ENCODE results near the gene PCOLCE2. TPM values are rescaled to one million over a fixed set of nuclear protein-coding genes. Genes with fewer than 3 reads are reported as not detected.

The PCOLCE2 gene
- total and polyA plus RNA-seq, 2 donors from 2014 or later = 1.9 to 59.0 TPM

DNA sequence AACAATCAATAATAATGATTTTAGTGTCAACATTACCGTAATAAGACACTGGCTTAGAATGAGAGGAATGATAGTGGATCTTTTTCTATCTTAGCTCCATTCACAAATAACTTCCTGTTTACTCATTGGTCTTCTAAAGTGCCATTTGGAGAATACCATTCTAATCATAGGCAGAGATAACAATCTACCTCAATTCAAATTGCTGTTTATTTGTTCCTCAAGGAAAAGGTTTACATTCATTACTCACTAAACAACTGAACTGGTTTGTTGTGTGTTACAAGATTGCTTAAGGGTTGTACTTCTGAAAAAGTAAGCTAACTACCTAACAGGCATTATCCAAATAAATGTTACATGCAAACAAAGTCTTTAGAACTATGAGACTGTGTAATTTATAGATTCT is 8.1 kb upstream of the PCOLCE2 start:
- TF ChIP-seq, protein P1, sequence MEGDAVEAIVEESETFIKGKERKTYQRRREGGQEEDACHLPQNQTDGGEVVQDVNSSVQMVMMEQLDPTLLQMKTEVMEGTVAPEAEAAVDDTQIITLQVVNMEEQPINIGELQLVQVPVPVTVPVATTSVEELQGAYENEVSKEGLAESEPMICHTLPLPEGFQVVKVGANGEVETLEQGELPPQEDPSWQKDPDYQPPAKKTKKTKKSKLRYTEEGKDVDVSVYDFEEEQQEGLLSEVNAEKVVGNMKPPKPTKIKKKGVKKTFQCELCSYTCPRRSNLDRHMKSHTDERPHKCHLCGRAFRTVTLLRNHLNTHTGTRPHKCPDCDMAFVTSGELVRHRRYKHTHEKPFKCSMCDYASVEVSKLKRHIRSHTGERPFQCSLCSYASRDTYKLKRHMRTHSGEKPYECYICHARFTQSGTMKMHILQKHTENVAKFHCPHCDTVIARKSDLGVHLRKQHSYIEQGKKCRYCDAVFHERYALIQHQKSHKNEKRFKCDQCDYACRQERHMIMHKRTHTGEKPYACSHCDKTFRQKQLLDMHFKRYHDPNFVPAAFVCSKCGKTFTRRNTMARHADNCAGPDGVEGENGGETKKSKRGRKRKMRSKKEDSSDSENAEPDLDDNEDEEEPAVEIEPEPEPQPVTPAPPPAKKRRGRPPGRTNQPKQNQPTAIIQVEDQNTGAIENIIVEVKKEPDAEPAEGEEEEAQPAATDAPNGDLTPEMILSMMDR (IDR thresholded peaks at IDR 0.05; ENCODE audit: borderline replicate concordance, extremely low read depth, insufficient read depth) = no peak
- intact Hi-C loops (cut with DNase I) = no loop called here
- Histone ChIP-seq H3K4me3 (ENCODE audit: low read length in 3 of 3) (no peak overlapping the region), H3K9ac (ENCODE audit: low read length in 3 of 3) (no peak overlapping the region), H3K27me3 (ENCODE audit: control insufficient read depth, insufficient read depth, low read length) (no peaks in the 10 kb centered on the region), H3K9me3 (ENCODE audit: control insufficient read depth in 2 of 3, insufficient read depth in 1 of 3, low read length in 3 of 3) (no peaks in the 10 kb centered on the region), H3K4me1 (ENCODE audit: control insufficient read depth in 2 of 3, insufficient read depth in 2 of 3, low read depth in 1 of 3, low read length in 3 of 3) (no peaks in the 10 kb centered on the region), H3K36me3 (ENCODE audit: control insufficient read depth in 2 of 3, insufficient read depth in 3 of 3, low read length in 3 of 3) (no peaks in the 10 kb centered on the region), H3K27ac (ENCODE audit: low read depth in 2 of 2, low read length in 2 of 2) (no peak overlapping the region)
- FAIRE-seq (no peak), DNase-seq (no peak)

DNA sequence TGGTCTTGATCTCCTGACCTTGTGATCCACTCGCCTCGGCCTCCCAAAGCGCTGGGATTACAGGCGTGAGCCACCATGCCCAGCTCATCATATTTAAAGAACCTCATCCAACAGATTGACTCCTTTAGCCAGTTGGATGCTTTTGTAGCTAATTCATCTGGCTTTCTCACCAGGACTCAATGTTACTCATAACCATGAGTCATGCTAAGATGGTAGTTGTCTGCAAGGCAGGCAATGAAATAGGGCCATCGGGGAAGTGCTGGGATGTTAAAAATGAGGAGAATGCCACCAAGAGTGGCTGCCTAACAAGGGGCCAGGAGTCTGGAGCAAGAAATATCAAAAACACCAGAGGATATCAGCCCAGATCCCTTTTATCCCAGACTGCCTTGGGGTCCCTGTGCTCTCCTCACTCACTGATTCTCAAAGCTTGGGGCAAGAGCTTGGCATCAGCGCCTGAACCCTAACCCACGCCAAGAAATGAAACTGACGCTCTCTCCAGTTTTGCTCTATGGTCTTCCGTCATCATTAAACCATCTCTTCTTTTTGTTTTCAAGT is 7.4 kb upstream of the PCOLCE2 start:
- no peaks in the 10 kb centered on the region for H3K27me3 ChIP-seq (ENCODE audit: control insufficient read depth, insufficient read depth, low read length)
- no peak overlapping the region for H3K9ac ChIP-seq (ENCODE audit: low read length in 3 of 3)
- TF ChIP-seq, protein P1 (IDR thresholded peaks at IDR 0.05; ENCODE audit: borderline replicate concordance, extremely low read depth, insufficient read depth) = no peak
- FAIRE-seq = no peak
- no peaks in the 10 kb centered on the region for H3K36me3 ChIP-seq (ENCODE audit: control insufficient read depth in 2 of 3, insufficient read depth in 3 of 3, low read length in 3 of 3)
- no peaks in the 10 kb centered on the region for H3K9me3 ChIP-seq (ENCODE audit: control insufficient read depth in 2 of 3, insufficient read depth in 1 of 3, low read length in 3 of 3)
- H3K27ac ChIP-seq (ENCODE audit: low read depth in 2 of 2, low read length in 2 of 2) = no peak overlapping the region
- intact Hi-C loops (cut with DNase I) = no loop called here
- H3K4me3 ChIP-seq (ENCODE audit: low read length in 3 of 3) = no peak overlapping the region
- no peak for DNase-seq
- no peaks in the 10 kb centered on the region for H3K4me1 ChIP-seq (ENCODE audit: control insufficient read depth in 2 of 3, insufficient read depth in 2 of 3, low read depth in 1 of 3, low read length in 3 of 3)

- Histone ChIP-seq H3K4me1 (ENCODE audit: control insufficient read depth in 2 of 3, insufficient read depth in 2 of 3, low read depth in 1 of 3, low read length in 3 of 3) (no peaks in the 10 kb centered on the region), H3K9me3 (ENCODE audit: control insufficient read depth in 2 of 3, insufficient read depth in 1 of 3, low read length in 3 of 3) (no peaks in the 10 kb centered on the region), H3K27ac (ENCODE audit: low read depth in 2 of 2, low read length in 2 of 2) (no peak overlapping the region), H3K27me3 (ENCODE audit: control insufficient read depth, insufficient read depth, low read length) (peaks cover 7% of the 10 kb centered on the region), H3K36me3 (ENCODE audit: control insufficient read depth in 2 of 3, insufficient read depth in 3 of 3, low read length in 3 of 3) (no peaks in the 10 kb centered on the region), H3K4me3 (ENCODE audit: low read length in 3 of 3) (no peak overlapping the region), H3K9ac (ENCODE audit: low read length in 3 of 3) (no peak overlapping the region)
- intact Hi-C loops (cut with DNase I) = no loop called here
- DNase-seq (no peak), FAIRE-seq (no peak)
- TF ChIP-seq, protein P1 (IDR thresholded peaks at IDR 0.05; ENCODE audit: borderline replicate concordance, extremely low read depth, insufficient read depth) = no peak
Observed at GRCh38 chr3:142894493-142894892, 5.6 kb upstream of the PCOLCE2 start.

DNA sequence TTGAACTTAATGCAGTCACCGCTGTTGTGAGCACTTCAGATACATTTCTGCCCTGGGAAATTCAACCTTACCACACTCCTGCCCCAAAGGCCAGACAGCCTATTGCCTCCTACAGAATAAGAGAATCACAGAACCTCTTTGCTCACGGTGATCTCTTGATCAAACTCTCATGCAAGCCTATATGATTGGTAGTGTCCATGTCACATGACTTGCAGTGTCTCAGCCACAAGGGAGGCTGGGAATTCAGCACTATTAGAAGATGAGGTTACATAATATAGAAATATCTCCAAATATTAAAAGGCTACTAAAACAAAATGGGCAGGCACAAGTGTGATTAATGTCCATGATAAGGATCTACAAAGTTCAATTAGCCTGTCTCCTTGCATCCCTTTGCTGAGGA is 3.8 kb upstream of the PCOLCE2 start:
- intact Hi-C loops (cut with DNase I) = no loop called here
- H3K36me3 ChIP-seq (ENCODE audit: control insufficient read depth in 2 of 3, insufficient read depth in 3 of 3, low read length in 3 of 3) = no peaks in the 10 kb centered on the region
- H3K4me1 ChIP-seq (ENCODE audit: control insufficient read depth in 2 of 3, insufficient read depth in 2 of 3, low read depth in 1 of 3, low read length in 3 of 3) = no peaks in the 10 kb centered on the region
- DNase-seq = no peak
- no peaks in the 10 kb centered on the region for H3K9me3 ChIP-seq (ENCODE audit: control insufficient read depth in 2 of 3, insufficient read depth in 1 of 3, low read length in 3 of 3)
- H3K9ac ChIP-seq (ENCODE audit: low read length in 3 of 3) = no peak overlapping the region
- H3K27ac ChIP-seq (ENCODE audit: low read depth in 2 of 2, low read length in 2 of 2) = no peak overlapping the region
- H3K4me3 ChIP-seq (ENCODE audit: low read length in 3 of 3) = no peak overlapping the region
- TF ChIP-seq, protein P1 (IDR thresholded peaks at IDR 0.05; ENCODE audit: borderline replicate concordance, extremely low read depth, insufficient read depth) = no peak
- FAIRE-seq = no peak
- peaks cover 9% of the 10 kb centered on the region for H3K27me3 ChIP-seq (ENCODE audit: control insufficient read depth, insufficient read depth, low read length)

Data from kidney (tissue), 14 donors.